DMS114 treated with DMSO at 0.1 percent for 48 hours (cell line): ENCODE results near the gene TMEM200A.

Experiments
- DNase-seq: peaks from one replicate; lab custom pipeline; 2025; ENCODE audit not compliant: unreplicated experiment; lab: John Stamatoyannopoulos, UW

TMEM200A gene

GRCh38 chr6:130423044-130423443, 57.2 kb downstream of the TMEM200A start:
- DNase-seq = no peak

- DNase-seq = no peak
These were observed 58.9 kb downstream of the TMEM200A start for GRCh38 chr6:130424710-130425109.

GRCh38 chr6:130425537-130425936, 59.7 kb downstream of the TMEM200A start:
- no peak for DNase-seq

- no peak for DNase-seq
These were observed 60.4 kb downstream of the TMEM200A start for GRCh38 chr6:130426066-130426721.

- DNase-seq = no peak
These were observed 65.6 kb downstream of the TMEM200A start for GRCh38 chr6:130431346-130431852.

- no peak for DNase-seq
These were observed 67.0 kb downstream of the TMEM200A start for GRCh38 chr6:130432838-130433237.

- DNase-seq = no peak
These were observed 68.5 kb downstream of the TMEM200A start for GRCh38 chr6:130434174-130434873.

- no peak for DNase-seq
These were observed 69.4 kb downstream of the TMEM200A start for GRCh38 chr6:130435181-130435580.

- no peak for DNase-seq
These were observed 72.1 kb downstream of the TMEM200A start for GRCh38 chr6:130437961-130438360.

GRCh38 chr6:130447374-130447773, 81.6 kb downstream of the TMEM200A start:
- no peak for DNase-seq

- no peak for DNase-seq
These were observed 86.5 kb downstream of the TMEM200A start for GRCh38 chr6:130452336-130452735.

GRCh38 chr6:130453230-130453629, 87.4 kb downstream of the TMEM200A start:
- no peak for DNase-seq

GRCh38 chr6:130457605-130458004, 91.8 kb downstream of the TMEM200A start:
- no peak for DNase-seq

GRCh38 chr6:130459316-130459715, 93.5 kb downstream of the TMEM200A start:
- DNase-seq = no peak

GRCh38 chr6:130460934-130461333, 95.1 kb downstream of the TMEM200A start:
- DNase-seq = no peak

- DNase-seq = no peak
These were observed 100.4 kb downstream of the TMEM200A start for GRCh38 chr6:130466052-130466747.

- DNase-seq = no peak
These were observed 100.9 kb downstream of the TMEM200A start for GRCh38 chr6:130466748-130467061.

GRCh38 chr6:130467146-130468050, 101.6 kb downstream of the TMEM200A start:
- no peak for DNase-seq

- no peak for DNase-seq
These were observed 104.9 kb downstream of the TMEM200A start for GRCh38 chr6:130470766-130471165.

GRCh38 chr6:130473886-130474285, 108.1 kb downstream of the TMEM200A start:
- no peak for DNase-seq
